GM21576 (cell line): ENCODE measurements around the gene RTKN.
A peak's percentile ranks its signal among the peaks of the same experiment; 100 is the strongest.
"Not testable (repeated sequence)": the region's sequence is repeated elsewhere in the genome, so short reads cannot be mapped to it uniquely, and the experiment has no call there.

Experiments
- ATAC-seq: cut with Tn5 transposase; IDR thresholded peaks from one replicate; pipeline ENCODE4 v1.9.1; 2021; ENCODE audit warnings: mild to moderate bottlenecking, moderate library complexity; ENCODE audit not compliant: unreplicated experiment

Gene RTKN, protein sequence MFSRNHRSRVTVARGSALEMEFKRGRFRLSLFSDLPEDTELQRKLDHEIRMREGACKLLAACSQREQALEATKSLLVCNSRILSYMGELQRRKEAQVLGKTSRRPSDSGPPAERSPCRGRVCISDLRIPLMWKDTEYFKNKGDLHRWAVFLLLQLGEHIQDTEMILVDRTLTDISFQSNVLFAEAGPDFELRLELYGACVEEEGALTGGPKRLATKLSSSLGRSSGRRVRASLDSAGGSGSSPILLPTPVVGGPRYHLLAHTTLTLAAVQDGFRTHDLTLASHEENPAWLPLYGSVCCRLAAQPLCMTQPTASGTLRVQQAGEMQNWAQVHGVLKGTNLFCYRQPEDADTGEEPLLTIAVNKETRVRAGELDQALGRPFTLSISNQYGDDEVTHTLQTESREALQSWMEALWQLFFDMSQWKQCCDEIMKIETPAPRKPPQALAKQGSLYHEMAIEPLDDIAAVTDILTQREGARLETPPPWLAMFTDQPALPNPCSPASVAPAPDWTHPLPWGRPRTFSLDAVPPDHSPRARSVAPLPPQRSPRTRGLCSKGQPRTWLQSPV

DNA sequence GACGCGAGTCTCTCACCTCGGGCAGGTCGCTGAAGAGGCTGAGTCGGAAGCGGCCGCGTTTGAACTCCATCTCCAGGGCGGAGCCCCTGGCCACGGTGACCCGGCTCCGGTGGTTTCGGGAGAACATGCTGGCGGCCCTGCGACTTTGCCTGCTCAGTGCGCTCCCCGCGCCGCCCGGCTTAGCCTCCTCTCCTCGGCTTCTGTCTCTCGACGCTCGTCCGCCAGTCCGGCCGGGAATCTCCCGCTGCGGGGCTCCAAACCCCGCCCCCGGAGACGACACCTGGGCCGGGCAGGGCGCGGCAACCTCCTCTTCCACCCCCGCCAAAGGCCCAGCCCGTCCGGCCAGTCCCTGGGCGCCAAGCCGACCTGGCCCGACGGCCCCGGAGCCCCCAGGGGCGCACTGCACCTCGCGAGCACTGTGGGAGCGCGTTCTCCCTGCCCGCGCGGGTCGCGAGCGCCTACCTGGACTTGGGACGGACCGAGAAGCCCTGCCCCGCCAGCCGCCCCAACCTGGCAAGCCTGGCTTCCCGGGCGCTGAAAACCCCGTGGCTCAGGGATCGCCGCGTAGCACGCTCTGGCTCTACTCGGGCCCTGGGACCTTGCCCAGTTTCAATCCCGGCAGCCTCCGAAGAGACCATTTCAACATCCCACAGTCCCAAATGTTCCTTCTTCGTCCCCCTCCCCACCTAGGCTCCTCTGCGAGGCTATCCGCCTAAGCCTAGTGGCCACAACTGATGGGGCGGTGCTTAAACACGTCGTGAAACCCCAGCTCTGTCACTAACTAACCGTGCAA, at the start of gene RTKN:
Gene RTKN (minus strand): TSS at position 248 of the 793 bp plus-strand sequence. CDS start 121 bp downstream, at position 127.
- no peak for ATAC-seq

GRCh38 chr2:74489906-74490305, 48.2 kb upstream of the RTKN start:
- ATAC-seq: no peak

GRCh38 chr2:74488643-74489481, 47.1 kb upstream of the RTKN start:
- ATAC-seq: no peak

DNA sequence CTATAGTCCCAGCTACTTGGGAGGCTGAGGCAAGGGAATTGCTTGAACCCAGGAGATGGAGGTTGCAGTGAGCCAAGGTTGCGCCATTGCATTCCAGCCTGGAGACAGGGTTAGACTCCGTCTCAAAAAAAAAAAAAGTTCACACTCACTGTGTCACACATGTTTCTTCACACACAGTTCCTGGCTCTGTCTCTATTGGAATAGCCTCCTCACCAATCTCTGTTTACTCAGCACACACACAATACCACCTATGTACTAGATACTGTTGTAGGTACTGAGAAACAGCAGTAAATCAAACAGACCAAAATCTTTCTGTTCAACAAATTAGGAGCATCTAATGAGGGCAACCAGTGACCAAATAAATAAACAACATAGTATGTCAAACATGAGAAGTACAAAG, 44.4 kb upstream of the RTKN start:
- ATAC-seq: no peak

- ATAC-seq: not testable (repeated sequence)
These were observed 42.0 kb upstream of the RTKN start for GRCh38 chr2:74483675-74484164.

DNA sequence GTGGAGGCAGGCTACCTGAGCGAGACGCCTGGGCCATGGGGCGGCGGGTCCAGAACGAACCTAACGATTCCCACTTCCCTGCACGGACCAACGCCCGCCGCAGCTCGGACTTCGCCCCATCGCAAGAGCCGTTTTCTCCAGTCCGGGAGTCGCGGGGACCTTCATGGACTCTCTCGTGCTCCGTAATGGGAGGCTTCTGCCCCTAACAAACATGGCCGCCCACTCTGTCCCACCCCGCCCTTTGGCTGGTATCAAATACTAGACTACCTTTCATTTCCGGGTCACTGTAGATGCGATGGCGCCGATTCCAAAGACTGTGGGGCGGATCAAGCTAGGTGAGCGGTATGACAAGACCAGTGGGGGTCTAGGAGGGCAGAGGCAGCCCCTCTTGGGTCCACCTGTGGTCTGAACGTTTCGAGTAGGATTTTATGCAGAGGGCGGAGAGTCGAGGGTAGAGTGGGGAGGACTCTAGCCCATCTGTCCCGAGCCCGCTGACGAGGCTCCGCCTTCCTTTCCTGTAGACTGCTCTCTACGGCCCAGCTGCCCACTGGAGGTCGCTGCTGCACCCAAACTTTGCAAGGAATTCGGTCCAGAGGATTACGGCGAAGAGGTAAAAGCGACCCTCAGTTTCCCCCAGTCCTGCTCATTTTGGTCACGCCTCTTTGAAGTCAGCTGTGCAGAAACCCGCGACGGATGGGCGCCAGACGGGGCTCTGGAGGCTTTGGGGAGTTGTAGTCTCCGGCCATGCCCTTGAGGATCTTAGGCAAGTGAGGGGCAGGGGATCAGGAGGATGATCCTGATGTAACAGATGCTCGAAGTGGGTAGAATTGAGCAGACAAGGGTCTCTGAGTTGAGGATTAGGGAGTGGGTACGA, 41.3 kb upstream of the RTKN start, which contains the start of the genes CCDC142 and TTC31:
Gene CCDC142 (minus strand): TSS at position 198 of the 874 bp plus-strand sequence. CDS start 161 bp downstream, at position 37.
Gene TTC31 (plus strand): TSS at position 281 of the 874 bp plus-strand sequence. CDS start 15 bp downstream, at position 296.
- ATAC-seq: peak; percentile 87

GRCh38 chr2:74481961-74482800, 40.4 kb upstream of the RTKN start:
- ATAC-seq: peak; percentile 30

GRCh38 chr2:74481431-74481830, 39.7 kb upstream of the RTKN start:
- no peak for ATAC-seq

- ATAC-seq: no peak
These were observed 33.2 kb upstream of the RTKN start for GRCh38 chr2:74474899-74475298.

GRCh38 chr2:74474481-74474880, 32.7 kb upstream of the RTKN start:
- no peak for ATAC-seq

- ATAC-seq: no peak
These were observed 31.2 kb upstream of the RTKN start for GRCh38 chr2:74472945-74473258.

DNA sequence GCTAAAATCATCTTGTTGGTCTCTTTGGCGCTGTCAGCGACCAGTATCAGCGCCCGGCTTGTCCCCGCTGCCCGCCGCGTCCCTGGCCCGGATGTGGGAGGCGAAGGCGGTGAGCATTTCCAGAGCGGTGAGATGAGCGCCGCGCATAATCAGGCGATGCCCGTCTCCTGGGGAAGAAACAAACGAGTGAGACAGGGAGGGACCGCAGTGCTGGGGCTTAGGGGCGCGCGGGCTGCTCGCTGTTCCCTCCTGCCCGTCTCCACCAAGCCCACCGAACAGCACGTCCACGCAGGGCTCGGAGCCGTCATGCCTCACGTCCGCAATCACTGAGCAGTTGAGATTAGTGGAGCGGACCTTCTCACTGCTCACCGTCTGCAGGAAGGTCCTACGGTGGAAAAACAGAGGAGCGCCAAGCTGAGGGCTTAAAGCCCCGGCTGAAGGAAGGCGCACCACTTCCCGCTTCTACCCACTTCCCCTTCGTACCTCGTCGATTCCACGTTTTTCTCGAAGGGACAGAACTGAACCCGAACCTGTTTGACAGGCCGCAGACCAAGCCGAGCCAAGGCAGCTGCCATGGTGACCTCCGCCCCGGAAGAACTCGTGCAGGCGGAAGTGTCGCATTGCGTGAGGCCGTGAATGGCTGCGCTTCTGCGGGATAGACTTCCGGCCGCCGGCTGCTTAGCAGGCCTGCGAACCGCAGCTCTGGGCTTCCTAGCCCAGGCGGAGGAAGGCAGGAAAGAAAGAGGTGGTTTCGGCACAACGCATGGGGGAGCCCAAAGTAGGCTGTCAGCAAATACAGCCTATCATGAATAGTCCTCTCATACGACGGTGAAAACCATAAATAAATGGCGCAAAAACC, 30.6 kb upstream of the RTKN start, which contains the start of gene MRPL53:
Gene MRPL53 (minus strand): TSS at position 595 of the 859 bp plus-strand sequence. CDS start 20 bp downstream, at position 575.
- peak; percentile 78 for ATAC-seq

DNA sequence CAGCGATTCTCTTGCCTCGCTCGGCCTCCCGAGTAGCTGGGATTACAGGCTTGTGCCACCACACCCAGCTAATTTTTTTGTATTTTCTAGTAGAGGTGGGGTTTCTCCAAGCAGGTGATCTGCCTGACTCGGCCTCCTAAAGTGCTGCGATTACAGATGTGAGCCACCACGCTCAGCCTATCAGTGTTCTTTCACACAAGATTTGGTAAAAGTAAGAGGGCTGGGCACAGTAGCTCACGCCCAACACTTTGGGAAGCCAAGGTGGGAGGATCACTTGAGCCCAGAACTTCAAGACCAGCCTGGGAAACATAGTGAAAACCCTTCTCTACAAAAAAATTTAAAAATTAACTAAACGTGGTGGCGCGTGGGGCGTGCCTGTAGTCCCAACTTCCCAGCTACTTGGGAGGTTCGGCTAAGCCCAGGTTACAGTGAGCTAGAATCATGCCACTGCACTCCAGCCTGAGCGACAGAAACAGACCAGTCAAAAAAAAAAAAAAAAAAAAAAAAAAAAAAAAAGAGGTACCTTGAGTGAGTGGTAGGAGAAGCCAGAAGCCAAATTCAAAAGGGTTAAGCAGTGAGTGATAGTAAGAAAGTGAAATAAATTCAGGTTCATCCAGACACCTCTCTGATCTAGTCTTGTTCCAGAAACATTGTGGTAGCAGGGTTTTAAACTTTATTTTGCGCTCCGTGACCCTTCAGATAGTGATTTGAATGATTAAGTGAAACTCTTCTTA, 29.8 kb upstream of the RTKN start:
- no peak for ATAC-seq

DNA sequence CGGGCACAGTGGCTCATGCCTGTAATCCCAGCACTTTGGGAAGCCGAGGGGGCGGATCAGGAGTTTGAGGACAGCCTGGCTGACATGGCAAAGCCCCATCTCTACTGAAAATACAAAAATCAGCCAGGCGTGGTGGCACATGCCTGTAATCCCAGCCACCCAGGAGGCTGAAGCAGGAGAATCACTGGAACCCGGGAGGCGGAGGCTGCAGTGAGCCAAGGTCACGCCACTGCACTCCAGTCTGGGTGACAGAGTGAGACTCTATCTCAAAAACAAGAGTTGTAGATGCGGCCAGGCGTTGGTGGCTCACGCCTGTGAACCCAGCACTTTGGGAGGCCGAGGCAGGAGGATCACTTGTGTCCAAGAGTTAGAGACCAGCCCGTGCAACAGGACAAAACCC, 29.0 kb upstream of the RTKN start:
- not testable (repeated sequence) for ATAC-seq

- peak; percentile 5 for ATAC-seq
These were observed 22.7 kb upstream of the RTKN start for GRCh38 chr2:74464406-74464805.

DNA sequence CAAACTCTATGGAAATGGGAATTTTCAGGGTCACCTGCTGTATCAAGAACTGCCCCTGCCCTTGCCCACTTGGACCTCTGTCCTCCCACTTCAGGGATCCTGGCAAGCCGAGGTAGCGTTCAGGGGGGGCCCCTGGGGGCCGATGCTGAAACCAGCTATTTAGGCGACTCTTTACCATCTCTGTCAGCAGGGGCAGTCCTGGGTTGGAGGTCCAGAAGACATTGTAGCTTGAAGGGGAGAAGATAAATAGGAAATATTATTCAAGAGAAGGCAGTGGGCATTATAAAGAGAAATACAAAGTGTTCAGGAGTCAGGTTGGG, 21.0 kb upstream of the RTKN start:
- no peak for ATAC-seq
